ENCODE results near the gene PSAP. TPM values are rescaled to one million over a fixed set of nuclear protein-coding genes. Genes with fewer than 3 reads are reported as not detected.

Gene PSAP
- total RNA-seq, 1 donor from 2014 or later = 676 TPM

DNA sequence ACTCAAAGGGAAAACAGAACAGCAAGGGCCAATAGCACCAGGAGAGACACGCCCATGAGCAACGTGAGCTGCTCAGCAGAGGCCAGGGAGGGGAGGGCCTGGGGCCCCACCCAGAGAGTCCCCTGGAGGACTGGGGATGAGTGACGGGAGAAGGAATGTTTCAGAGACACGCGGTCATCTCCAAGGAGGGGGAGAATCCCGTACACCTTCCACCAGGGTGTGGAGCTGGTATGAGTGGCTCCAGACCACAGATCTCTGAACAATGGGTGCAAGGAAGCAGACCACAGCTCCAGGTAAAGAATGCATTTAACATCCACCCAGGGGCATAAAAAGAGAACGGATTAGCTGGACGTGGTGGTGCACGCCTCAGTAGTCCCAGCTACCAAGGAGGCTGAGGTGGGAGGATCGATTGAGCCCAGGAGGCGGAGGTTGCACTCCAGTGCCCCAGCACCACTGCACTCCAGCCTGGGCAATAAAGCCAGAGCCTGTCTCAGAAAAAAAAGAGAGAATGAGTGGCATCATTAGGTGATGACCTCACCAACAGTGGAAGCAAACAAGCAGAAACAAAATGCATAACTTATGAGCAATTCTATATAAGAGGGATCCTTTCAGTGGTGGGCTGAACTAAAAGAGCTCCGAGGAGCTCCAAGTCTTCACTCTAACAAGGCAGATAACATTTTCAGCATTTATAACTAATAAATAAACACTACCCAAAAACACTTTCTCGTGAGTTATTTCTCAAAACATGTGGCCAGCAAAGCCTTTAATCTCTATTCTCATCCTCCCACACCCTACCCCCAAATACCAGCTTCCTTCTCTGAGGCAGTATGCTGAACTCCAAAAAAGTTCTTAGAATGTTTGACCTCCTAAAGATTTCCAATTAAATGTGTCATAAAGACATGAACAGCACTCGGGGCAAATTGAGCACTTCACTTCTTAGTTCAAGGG lies 12.5 kb downstream of the PSAP start:
- H3K4me1 Mint-ChIP-seq (ENCODE audit: unreplicated experiment) = peaks cover 31% of the 10 kb centered on the region
- peaks cover 1% of the 10 kb centered on the region for H3K27me3 Mint-ChIP-seq (ENCODE audit: unreplicated experiment)
- H3K4me3 Mint-ChIP-seq (ENCODE audit: unreplicated experiment) = peak overlapping the region; percentile 31
- peak overlapping the region; percentile 82 for H3K27ac Mint-ChIP-seq (ENCODE audit: unreplicated experiment)
- TF ChIP-seq, protein P1, sequence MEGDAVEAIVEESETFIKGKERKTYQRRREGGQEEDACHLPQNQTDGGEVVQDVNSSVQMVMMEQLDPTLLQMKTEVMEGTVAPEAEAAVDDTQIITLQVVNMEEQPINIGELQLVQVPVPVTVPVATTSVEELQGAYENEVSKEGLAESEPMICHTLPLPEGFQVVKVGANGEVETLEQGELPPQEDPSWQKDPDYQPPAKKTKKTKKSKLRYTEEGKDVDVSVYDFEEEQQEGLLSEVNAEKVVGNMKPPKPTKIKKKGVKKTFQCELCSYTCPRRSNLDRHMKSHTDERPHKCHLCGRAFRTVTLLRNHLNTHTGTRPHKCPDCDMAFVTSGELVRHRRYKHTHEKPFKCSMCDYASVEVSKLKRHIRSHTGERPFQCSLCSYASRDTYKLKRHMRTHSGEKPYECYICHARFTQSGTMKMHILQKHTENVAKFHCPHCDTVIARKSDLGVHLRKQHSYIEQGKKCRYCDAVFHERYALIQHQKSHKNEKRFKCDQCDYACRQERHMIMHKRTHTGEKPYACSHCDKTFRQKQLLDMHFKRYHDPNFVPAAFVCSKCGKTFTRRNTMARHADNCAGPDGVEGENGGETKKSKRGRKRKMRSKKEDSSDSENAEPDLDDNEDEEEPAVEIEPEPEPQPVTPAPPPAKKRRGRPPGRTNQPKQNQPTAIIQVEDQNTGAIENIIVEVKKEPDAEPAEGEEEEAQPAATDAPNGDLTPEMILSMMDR (IDR thresholded peaks at IDR 0.05; ENCODE audit: unreplicated experiment) = no peak
- no peak for DNase-seq (ENCODE audit: low spot score)
- H3K36me3 Mint-ChIP-seq (ENCODE audit: low read depth, unreplicated experiment) = peaks cover 20% of the 10 kb centered on the region
- no peaks in the 10 kb centered on the region for H3K9me3 Mint-ChIP-seq (ENCODE audit: unreplicated experiment)

DNA sequence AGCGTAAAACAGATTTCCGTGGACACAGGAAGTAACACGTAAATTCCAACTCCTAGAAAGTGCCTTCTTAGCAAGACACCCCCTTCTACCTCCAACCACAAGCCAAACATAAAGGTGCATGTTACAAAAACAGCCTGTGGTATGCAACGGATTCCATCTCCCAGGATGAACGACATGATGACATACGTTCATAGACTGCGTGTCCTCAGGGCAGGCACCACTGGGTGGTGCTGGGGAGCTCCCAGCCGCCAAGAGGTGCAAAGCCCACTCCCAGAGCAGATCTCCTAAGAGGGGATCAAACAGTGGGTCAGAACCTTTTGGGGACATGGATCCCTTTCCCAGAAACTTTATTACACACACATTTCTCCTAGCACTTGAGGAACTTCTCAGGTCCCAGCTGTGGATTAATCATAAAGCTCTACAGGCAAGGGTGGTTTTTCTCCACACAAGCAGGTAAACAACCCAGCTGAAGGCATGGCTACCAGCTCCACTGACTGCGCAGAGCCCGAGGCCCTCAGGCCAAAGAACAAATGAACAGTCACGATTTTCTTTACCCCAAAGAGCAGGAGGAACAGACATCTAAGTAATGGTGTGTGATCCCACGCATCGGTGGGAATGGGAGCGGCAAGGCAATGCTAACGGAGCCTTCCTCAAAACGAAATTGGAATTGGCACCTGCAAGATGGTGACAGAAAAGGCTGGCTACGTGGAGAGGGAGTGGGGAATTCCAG lies 13.8 kb downstream of the PSAP start:
- Mint-ChIP-seq H3K27ac (ENCODE audit: unreplicated experiment) (peak overlapping the region; percentile 78), H3K27me3 (ENCODE audit: unreplicated experiment) (peaks cover 1% of the 10 kb centered on the region), H3K9me3 (ENCODE audit: unreplicated experiment) (no peaks in the 10 kb centered on the region), H3K36me3 (ENCODE audit: low read depth, unreplicated experiment) (peaks cover 22% of the 10 kb centered on the region), H3K4me3 (ENCODE audit: unreplicated experiment) (no peak overlapping the region), H3K4me1 (ENCODE audit: unreplicated experiment) (peaks cover 31% of the 10 kb centered on the region)
- TF ChIP-seq, protein P1 (IDR thresholded peaks at IDR 0.05; ENCODE audit: unreplicated experiment) = peak; percentile 29
- peak; percentile 32 for DNase-seq (ENCODE audit: low spot score)

DNA sequence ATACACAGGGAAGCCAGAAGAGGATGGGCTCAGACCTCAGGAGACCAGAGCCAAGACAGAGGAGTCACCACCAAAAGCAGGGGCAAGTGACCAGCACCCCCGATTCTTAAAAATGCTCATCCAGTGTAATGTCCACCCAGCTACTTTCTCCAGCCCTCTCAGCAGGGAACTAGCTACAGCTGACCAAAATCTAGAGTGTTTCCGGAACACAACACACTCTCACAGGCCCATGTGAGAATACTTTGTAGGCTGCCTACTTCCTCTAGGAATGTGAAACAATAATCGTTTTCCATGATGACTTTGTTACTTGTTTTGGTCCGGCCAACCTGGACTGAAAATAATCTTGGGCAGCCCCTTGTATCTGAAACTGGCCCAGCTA lies 14.5 kb downstream of the PSAP start:
- no peak for DNase-seq (ENCODE audit: low spot score)
- no peak overlapping the region for H3K4me3 Mint-ChIP-seq (ENCODE audit: unreplicated experiment)
- peaks cover 3% of the 10 kb centered on the region for H3K27me3 Mint-ChIP-seq (ENCODE audit: unreplicated experiment)
- peaks cover 26% of the 10 kb centered on the region for H3K36me3 Mint-ChIP-seq (ENCODE audit: low read depth, unreplicated experiment)
- no peaks in the 10 kb centered on the region for H3K9me3 Mint-ChIP-seq (ENCODE audit: unreplicated experiment)
- peak overlapping the region; percentile 71 for H3K27ac Mint-ChIP-seq (ENCODE audit: unreplicated experiment)
- peaks cover 31% of the 10 kb centered on the region for H3K4me1 Mint-ChIP-seq (ENCODE audit: unreplicated experiment)
- TF ChIP-seq, protein P1 (IDR thresholded peaks at IDR 0.05; ENCODE audit: unreplicated experiment) = no peak

DNA sequence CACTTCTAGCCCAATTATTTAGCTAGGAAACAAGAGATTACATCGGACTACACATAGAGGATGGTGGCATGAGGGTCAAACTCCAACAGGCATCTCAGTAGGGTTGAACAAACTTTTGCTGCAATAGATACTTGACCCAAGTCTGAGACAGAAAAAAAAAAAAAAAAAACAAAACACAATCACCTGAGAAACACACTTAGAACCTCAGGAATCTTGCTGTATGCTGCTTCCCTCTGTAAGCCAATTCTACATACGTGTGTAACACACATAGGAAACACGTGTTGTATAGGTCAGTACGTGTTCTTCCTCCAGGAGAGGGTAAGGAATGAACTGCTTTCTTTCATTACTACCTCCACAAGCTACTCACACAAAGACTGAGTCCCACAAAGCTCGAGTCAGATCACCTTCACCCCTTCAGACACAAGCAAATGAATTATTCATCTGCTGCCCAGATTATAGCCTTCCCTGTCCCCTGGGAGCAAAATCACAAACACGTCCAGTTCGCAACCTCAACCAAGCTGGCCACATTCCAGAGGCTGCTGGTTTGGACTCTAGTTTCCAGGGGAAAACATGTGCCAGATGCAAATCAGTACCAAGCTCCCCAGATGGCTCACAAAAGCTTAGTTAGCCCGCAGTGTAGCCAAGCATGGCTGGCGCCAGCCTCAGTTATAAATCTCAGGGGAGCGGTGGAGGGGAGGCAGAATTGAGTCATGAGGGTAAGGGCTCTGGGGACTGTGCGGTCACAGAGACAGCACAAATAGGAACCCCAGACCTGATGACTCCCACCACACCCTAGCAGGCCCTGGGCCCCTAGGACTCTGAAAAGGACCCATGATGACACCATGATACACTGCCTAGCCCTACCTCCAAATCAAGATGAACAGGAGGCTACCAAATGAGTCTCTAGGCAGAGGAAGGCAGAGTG lies 15.1 kb downstream of the PSAP start:
- Mint-ChIP-seq H3K27me3 (ENCODE audit: unreplicated experiment) (peaks cover 3% of the 10 kb centered on the region), H3K4me1 (ENCODE audit: unreplicated experiment) (peaks cover 31% of the 10 kb centered on the region), H3K36me3 (ENCODE audit: low read depth, unreplicated experiment) (peaks cover 31% of the 10 kb centered on the region), H3K27ac (ENCODE audit: unreplicated experiment) (peak overlapping the region; percentile 52), H3K9me3 (ENCODE audit: unreplicated experiment) (no peaks in the 10 kb centered on the region), H3K4me3 (ENCODE audit: unreplicated experiment) (no peak overlapping the region)
- no peak for DNase-seq (ENCODE audit: low spot score)
- TF ChIP-seq, protein P1 (IDR thresholded peaks at IDR 0.05; ENCODE audit: unreplicated experiment) = no peak

Data from endothelial cell (in vitro differentiated cells).